Measurements from ENCODE around the gene RPN2. TPM values are rescaled to one million over a fixed set of nuclear protein-coding genes. Genes with fewer than 3 reads are reported as not detected.
A peak's percentile ranks its signal among the peaks of the same experiment; 100 is the strongest.

Gene RPN2
- total and polyA plus RNA-seq, 9 of the 15 experiments (the other 6 are each of a cell fraction or from before 2014, with no cell fraction given), result 168 to 548 (median 325) TPM

DNA sequence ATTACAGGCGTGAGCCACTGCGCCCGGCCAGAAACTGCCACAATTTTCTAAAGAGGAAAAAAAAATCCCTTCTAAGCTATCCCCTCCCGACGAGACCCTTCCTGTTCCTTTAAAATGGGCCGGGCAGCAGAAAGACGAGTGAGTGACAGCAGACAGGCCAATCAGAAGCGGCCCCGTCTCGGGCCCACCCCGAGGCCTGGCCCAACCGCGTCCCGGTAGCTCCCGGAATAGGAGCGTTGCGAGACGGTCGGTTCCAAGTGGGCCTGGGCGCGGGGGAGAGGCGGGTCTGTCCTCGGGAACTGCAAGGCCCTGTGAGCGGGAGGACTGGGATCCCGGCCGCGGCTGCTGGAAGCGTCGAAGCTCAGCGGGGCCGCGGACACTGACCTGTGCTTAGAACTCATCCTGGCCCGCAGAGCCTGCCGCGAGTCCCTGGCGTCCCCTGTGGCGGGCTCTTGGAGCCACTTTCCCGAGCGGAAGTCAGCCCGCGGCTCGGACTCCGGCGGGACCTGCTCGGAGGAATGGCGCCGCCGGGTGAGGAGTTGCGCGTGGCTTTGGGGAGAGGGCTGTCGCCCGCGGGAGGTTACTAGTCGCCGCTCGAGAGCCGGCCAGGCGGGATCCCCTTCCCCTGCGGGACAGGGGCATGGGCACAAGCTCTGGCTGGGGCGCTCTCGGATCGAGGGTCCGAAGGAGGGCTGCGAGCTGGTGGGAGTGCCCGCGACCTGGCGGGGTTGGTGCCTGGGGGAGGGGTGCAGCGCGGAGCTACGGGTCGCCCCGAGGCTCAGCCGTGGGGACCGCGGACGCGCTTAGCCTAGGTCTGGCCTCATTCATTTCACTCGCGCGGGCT lies at the start of gene RPN2, which contains the start of gene MROH8 (continued):
- TF ChIP-seq PBX2 (CRISPR knock-in tag; IDR thresholded peaks at IDR 0.05; ENCODE audit: low read depth), result peak; percentile 92
- TF ChIP-seq PBX2 (tag; conservative IDR thresholded peaks at IDR 0.05; ENCODE audit: low read depth), result peak; percentile 99
- TF ChIP-seq NONO (IDR thresholded peaks at IDR 0.05; ENCODE audit: low read depth in 2 of 2, low read length in 1 of 2), result peak; percentile 69 to 100; a peak in 3 of 4 replicates
- TF ChIP-seq KDM4B (IDR thresholded peaks at IDR 0.05; ENCODE audit: borderline replicate concordance in 2 of 2, low read depth in 1 of 2), result no peak; a peak in 1 of 4 replicates
- TF ChIP-seq HNRNPH1 (optimal IDR thresholded peaks at IDR 0.05; ENCODE audit: low read depth, low read length), result no peak
- TF ChIP-seq CBX2 (IDR thresholded peaks at IDR 0.05; ENCODE audit: insufficient read depth, low read length, poor library complexity, severe bottlenecking), result no peak
- no peak; the same call in 1 of the 2 replicates for TF ChIP-seq BRD4 (IDR thresholded peaks at IDR 0.05)
- TF ChIP-seq ATF4 (CRISPR knock-in tag; IDR thresholded peaks at IDR 0.05), result no peak
- no peak for TF ChIP-seq ZNF3 (CRISPR knock-in tag; IDR thresholded peaks at IDR 0.05)
- TF ChIP-seq TFAP4 (CRISPR knock-in tag; IDR thresholded peaks at IDR 0.05; ENCODE audit: borderline replicate concordance), result peak; percentile 73
- TF ChIP-seq ZNF444 (CRISPR knock-in tag; IDR thresholded peaks at IDR 0.05), result no peak
- TF ChIP-seq KAT2B (IDR thresholded peaks at IDR 0.05; ENCODE audit: low read depth, low read length), result no peak
- no peak for TF ChIP-seq ZNF41 (CRISPR knock-in tag; conservative IDR thresholded peaks at IDR 0.05)
- TF ChIP-seq LEF1 (IDR thresholded peaks at IDR 0.05), result no peak
- TF ChIP-seq, protein P1, sequence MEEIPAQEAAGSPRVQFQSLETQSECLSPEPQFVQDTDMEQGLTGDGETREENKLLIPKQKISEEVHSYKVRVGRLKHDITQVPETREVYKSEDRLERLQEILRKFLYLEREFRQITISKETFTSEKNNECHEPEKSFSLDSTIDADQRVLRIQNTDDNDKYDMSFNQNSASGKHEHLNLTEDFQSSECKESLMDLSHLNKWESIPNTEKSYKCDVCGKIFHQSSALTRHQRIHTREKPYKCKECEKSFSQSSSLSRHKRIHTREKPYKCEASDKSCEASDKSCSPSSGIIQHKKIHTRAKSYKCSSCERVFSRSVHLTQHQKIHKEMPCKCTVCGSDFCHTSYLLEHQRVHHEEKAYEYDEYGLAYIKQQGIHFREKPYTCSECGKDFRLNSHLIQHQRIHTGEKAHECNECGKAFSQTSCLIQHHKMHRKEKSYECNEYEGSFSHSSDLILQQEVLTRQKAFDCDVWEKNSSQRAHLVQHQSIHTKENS (CRISPR knock-in tag; IDR thresholded peaks at IDR 0.05), result no peak
- no peak for TF ChIP-seq ZNF217 (CRISPR knock-in tag; IDR thresholded peaks at IDR 0.05)
- TF ChIP-seq PRPF4 (IDR thresholded peaks at IDR 0.05; ENCODE audit: insufficient read depth, low read depth, low read length, poor library complexity, severe bottlenecking), result peak; percentile 66
- TF ChIP-seq BHLHE40 (IDR thresholded peaks at IDR 0.05; ENCODE audit: low read length), result peak; percentile 88
- no peak for TF ChIP-seq U2AF2 (optimal IDR thresholded peaks at IDR 0.05; ENCODE audit: low read depth, low read length)
